Astrocyte (in vitro differentiated cells and primary cell): ENCODE results near the gene ABLIM2. TPM values are rescaled to one million over a fixed set of nuclear protein-coding genes. Genes with fewer than 3 reads are reported as not detected.

Experiments
- DNase-seq: peaks from one replicate; pipeline ENCODE4 v3.0.0-alpha.2; 2010; ENCODE audit warnings: low read depth
- FAIRE-seq: peaks from 2 replicates; lab custom pipeline; 2011; peaks lifted over from hg19 to GRCh38; lab: Jason Lieb, UNC
- H2AFZ ChIP-seq: 2 replicates; pipeline ENCODE4 v1.6.0; 2012; ENCODE audit warnings: low read depth, low read length, inconsistent platforms
- H3K27ac ChIP-seq: 2 replicates; pipeline ENCODE4 v1.5.1; 2011; ENCODE audit warnings: low read depth, low read length, inconsistent platforms
- H3K27me3 ChIP-seq: 2 replicates; pipeline ENCODE4 v1.6.0; 2011; ENCODE audit warnings: low read length, inconsistent platforms; ENCODE audit not compliant: insufficient read depth
- H3K36me3 ChIP-seq: 2 replicates; pipeline ENCODE4 v1.5.1; 2011; ENCODE audit warnings: low read length, inconsistent platforms; ENCODE audit not compliant: insufficient read depth
- H3K4me1 ChIP-seq: 2 replicates; pipeline ENCODE4 v1.5.1; 2011; ENCODE audit warnings: low read length, inconsistent platforms; ENCODE audit not compliant: insufficient read depth
- H3K4me2 ChIP-seq: 2 replicates; pipeline ENCODE4 v1.6.0; 2012; ENCODE audit warnings: low read length, inconsistent platforms
- H3K4me3 ChIP-seq: 2 replicates; pipeline ENCODE4 v1.5.1; 2011; ENCODE audit warnings: low read depth, mild to moderate bottlenecking, low read length, inconsistent platforms; ENCODE audit not compliant: insufficient read depth
- H3K79me2 ChIP-seq: 2 replicates; pipeline ENCODE4 v1.6.0; 2012; ENCODE audit warnings: mild to moderate bottlenecking, low read length, inconsistent platforms; ENCODE audit not compliant: insufficient read depth
- H3K9ac ChIP-seq: 2 replicates; pipeline ENCODE4 v1.6.0; 2012; ENCODE audit warnings: mild to moderate bottlenecking, low read length, inconsistent platforms
- H3K9me3 ChIP-seq: 2 replicates; pipeline ENCODE4 v1.5.1; 2012; ENCODE audit warnings: low read depth, mild to moderate bottlenecking, low read length, inconsistent platforms; ENCODE audit not compliant: insufficient read depth
- H4K20me1 ChIP-seq: 2 replicates; pipeline ENCODE4 v1.6.0; 2012; ENCODE audit warnings: low read length, inconsistent platforms; ENCODE audit not compliant: insufficient read depth
- H3K27ac Mint-ChIP-seq: one replicate; pipeline ENCODE4 v1.8.0; 2021; ENCODE audit warnings: mild to moderate bottlenecking, mixed read lengths; ENCODE audit not compliant: unreplicated experiment
- H3K27me3 Mint-ChIP-seq: one replicate; pipeline ENCODE4 v1.8.0; 2021; ENCODE audit warnings: low read depth, mixed read lengths; ENCODE audit not compliant: unreplicated experiment
- H3K36me3 Mint-ChIP-seq: one replicate; pipeline ENCODE4 v1.8.0; 2021; ENCODE audit warnings: low read depth, mixed read lengths; ENCODE audit not compliant: unreplicated experiment
- H3K4me1 Mint-ChIP-seq: one replicate; pipeline ENCODE4 v1.8.0; 2021; ENCODE audit warnings: low read depth, mixed read lengths; ENCODE audit not compliant: unreplicated experiment
- H3K4me3 Mint-ChIP-seq: one replicate; pipeline ENCODE4 v1.8.0; 2021; ENCODE audit warnings: mild to moderate bottlenecking, moderate library complexity, mixed read lengths; ENCODE audit not compliant: unreplicated experiment
- H3K9me3 Mint-ChIP-seq: one replicate; pipeline ENCODE4 v1.8.0; 2021; ENCODE audit warnings: mild to moderate bottlenecking, mixed read lengths; ENCODE audit not compliant: unreplicated experiment
- EZH2 ChIP-seq: IDR thresholded peaks from 2 replicates; pipeline ENCODE4 v1.6.1; 2012; ENCODE audit warnings: mild to moderate bottlenecking, low read length, inconsistent platforms; ENCODE audit not compliant: insufficient read depth
- total RNA-seq: library from RNA; stranded (reverse); gene quantifications from 2 replicates; pipeline ENCODE4 v1.2.1, GENCODE V29; 2021
- TF ChIP-seq, protein P1 (sequence below): IDR thresholded peaks from 2 replicates; pipeline ENCODE4 v1.5.1; 2011; ENCODE audit warnings: low read depth, mild to moderate bottlenecking, inconsistent platforms, low read length, moderate library complexity; ENCODE audit not compliant: insufficient read depth

The ABLIM2 gene
- total RNA-seq, 1 donor from 2014 or later: 0.50 TPM

- FAIRE-seq: no peak
- H3K27ac ChIP-seq: no peak overlapping the region
- no peaks in the 10 kb centered on the region for H3K9me3 ChIP-seq
- H3K4me1 ChIP-seq: no peaks in the 10 kb centered on the region
- no peaks in the 10 kb centered on the region for H3K36me3 ChIP-seq
- H4K20me1 ChIP-seq: peaks cover 5% of the 10 kb centered on the region
- no peaks in the 10 kb centered on the region for H3K9me3 Mint-ChIP-seq
- no peaks in the 10 kb centered on the region for H3K4me1 Mint-ChIP-seq
- no peak overlapping the region for H3K27ac Mint-ChIP-seq
- H3K79me2 ChIP-seq: no peaks in the 10 kb centered on the region
- TF ChIP-seq, protein P1, sequence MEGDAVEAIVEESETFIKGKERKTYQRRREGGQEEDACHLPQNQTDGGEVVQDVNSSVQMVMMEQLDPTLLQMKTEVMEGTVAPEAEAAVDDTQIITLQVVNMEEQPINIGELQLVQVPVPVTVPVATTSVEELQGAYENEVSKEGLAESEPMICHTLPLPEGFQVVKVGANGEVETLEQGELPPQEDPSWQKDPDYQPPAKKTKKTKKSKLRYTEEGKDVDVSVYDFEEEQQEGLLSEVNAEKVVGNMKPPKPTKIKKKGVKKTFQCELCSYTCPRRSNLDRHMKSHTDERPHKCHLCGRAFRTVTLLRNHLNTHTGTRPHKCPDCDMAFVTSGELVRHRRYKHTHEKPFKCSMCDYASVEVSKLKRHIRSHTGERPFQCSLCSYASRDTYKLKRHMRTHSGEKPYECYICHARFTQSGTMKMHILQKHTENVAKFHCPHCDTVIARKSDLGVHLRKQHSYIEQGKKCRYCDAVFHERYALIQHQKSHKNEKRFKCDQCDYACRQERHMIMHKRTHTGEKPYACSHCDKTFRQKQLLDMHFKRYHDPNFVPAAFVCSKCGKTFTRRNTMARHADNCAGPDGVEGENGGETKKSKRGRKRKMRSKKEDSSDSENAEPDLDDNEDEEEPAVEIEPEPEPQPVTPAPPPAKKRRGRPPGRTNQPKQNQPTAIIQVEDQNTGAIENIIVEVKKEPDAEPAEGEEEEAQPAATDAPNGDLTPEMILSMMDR: no peak
- TF ChIP-seq EZH2: no peak
- H3K36me3 Mint-ChIP-seq: peaks cover 1% of the 10 kb centered on the region
- H3K27me3 Mint-ChIP-seq: peaks cover 60% of the 10 kb centered on the region
- no peak overlapping the region for H3K4me3 Mint-ChIP-seq
- H3K27me3 ChIP-seq: peaks cover 37% of the 10 kb centered on the region
- no peak overlapping the region for H3K9ac ChIP-seq
- no peak overlapping the region for H2AFZ ChIP-seq
- no peak for DNase-seq
- H3K4me2 ChIP-seq: no peak overlapping the region
- no peak overlapping the region for H3K4me3 ChIP-seq
Observed at GRCh38 chr4:8083086-8083825, 75.4 kb downstream of the ABLIM2 start.

DNA sequence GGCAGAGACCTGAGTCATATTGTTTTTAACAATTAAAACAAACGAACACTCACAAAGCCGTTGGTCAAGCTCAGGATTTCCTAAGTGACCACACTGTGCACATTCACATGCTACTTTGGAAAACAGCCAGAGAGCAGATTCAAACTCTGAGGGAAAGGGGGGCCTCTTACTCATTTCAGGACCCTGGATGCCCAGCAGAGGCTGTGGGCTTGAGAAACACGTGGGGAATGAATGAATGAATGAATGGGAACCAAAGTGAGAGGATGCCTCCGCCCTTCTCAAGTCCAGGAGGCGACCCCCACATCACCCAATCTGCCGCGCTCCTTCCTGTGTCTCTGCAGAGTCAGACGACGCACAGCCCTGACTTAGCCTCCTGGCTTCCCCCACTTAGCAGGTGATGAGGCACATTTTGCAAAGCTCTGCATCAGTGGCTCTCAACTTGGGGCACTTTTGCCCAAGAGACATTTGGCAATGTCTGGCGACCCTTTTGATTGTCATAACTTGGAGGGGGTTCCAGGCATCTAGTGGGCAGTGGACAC is 76.0 kb downstream of the ABLIM2 start:
- H3K27ac ChIP-seq: no peak overlapping the region
- H3K9me3 Mint-ChIP-seq: no peaks in the 10 kb centered on the region
- H3K4me1 Mint-ChIP-seq: no peaks in the 10 kb centered on the region
- H3K36me3 Mint-ChIP-seq: peaks cover 1% of the 10 kb centered on the region
- no peak overlapping the region for H3K4me3 Mint-ChIP-seq
- peaks cover 63% of the 10 kb centered on the region for H3K27me3 Mint-ChIP-seq
- no peak overlapping the region for H2AFZ ChIP-seq
- no peaks in the 10 kb centered on the region for H3K9me3 ChIP-seq
- peaks cover 41% of the 10 kb centered on the region for H3K27me3 ChIP-seq
- DNase-seq (no peak), FAIRE-seq (no peak)
- H3K9ac ChIP-seq: no peak overlapping the region
- H4K20me1 ChIP-seq: peaks cover 5% of the 10 kb centered on the region
- H3K36me3 ChIP-seq: no peaks in the 10 kb centered on the region
- no peaks in the 10 kb centered on the region for H3K79me2 ChIP-seq
- TF ChIP-seq EZH2: no peak
- TF ChIP-seq, protein P1: no peak
- H3K27ac Mint-ChIP-seq: no peak overlapping the region
- H3K4me1 ChIP-seq: no peaks in the 10 kb centered on the region
- H3K4me3 ChIP-seq: no peak overlapping the region
- H3K4me2 ChIP-seq: no peak overlapping the region
